OCI-LY7 (cell line): ENCODE data around the gene TPST1.

Experiments
- EZH2phosphoT487 ChIP-seq: fragments of 200-600 bp; sonication (generic); IDR thresholded peaks from 2 replicates; pipeline ENCODE4 v1.6.1; 2018; ENCODE audit warnings: low read depth, borderline replicate concordance, mild to moderate bottlenecking, mixed run types, antibody characterized with exemption, low read length, moderate library complexity, mixed read lengths
- TF ChIP-seq, protein P1 (sequence below): fragments of 200-600 bp; sonication (generic); conservative IDR thresholded peaks from 2 replicates; pipeline ENCODE4 v1.5.1; 2014; ENCODE audit warnings: mild to moderate bottlenecking, antibody characterized with exemption, low read length, moderate library complexity, mixed read lengths

DNA sequence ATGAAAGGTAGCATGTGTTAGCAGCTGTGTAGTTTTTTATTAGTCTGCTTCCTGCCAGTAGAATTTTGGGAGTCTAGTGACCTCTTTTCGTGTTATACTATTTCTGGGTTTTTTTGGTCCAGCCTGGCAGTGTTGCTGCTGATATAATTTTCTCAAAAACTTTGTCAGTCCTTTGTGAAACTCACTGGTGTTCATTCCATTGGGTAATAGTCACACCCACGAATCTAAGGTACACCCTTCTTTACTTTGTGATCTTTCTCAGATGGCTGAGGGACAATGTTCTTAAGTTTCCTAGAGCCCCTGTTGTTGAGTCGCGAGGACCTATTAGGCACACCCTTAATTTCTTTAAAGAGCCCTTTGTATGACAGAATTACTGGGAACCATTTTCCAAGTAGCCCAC lies 52.3 kb downstream of the TPST1 start:
- TF ChIP-seq, protein P1, sequence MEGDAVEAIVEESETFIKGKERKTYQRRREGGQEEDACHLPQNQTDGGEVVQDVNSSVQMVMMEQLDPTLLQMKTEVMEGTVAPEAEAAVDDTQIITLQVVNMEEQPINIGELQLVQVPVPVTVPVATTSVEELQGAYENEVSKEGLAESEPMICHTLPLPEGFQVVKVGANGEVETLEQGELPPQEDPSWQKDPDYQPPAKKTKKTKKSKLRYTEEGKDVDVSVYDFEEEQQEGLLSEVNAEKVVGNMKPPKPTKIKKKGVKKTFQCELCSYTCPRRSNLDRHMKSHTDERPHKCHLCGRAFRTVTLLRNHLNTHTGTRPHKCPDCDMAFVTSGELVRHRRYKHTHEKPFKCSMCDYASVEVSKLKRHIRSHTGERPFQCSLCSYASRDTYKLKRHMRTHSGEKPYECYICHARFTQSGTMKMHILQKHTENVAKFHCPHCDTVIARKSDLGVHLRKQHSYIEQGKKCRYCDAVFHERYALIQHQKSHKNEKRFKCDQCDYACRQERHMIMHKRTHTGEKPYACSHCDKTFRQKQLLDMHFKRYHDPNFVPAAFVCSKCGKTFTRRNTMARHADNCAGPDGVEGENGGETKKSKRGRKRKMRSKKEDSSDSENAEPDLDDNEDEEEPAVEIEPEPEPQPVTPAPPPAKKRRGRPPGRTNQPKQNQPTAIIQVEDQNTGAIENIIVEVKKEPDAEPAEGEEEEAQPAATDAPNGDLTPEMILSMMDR = no peak
- TF ChIP-seq EZH2phosphoT487 = no peak
